Panc1 (cell line): Measurements from ENCODE around the gene SLC10A7.

Experiments
- POLR2AphosphoS5 ChIP-seq: IDR thresholded peaks from 2 replicates; pipeline ENCODE4 v1.6.1; 2012; ENCODE audit warnings: mild to moderate bottlenecking, low read depth, low read length, moderate library complexity
- SIN3A ChIP-seq: IDR thresholded peaks from 2 replicates; pipeline ENCODE4 v1.6.1; 2012; ENCODE audit warnings: low read depth, mild to moderate bottlenecking, low read length, moderate library complexity, borderline replicate concordance; ENCODE audit not compliant: insufficient read depth
- TCF7L2 ChIP-seq: IDR thresholded peaks from 2 replicates; pipeline ENCODE4 v1.6.1; 2011; ENCODE audit warnings: mild to moderate bottlenecking, low read depth, low read length, inconsistent platforms
- TF ChIP-seq, protein P1 (sequence below): fragments of 450-650 bp; IDR thresholded peaks from 2 replicates; pipeline ENCODE4 v1.5.1; 2017; ENCODE audit warnings: mild to moderate bottlenecking
- TF ChIP-seq, protein P2 (sequence below), 2 experiments: IDR thresholded peaks; 2 replicates each; pipeline ENCODE4 v1.6.1; 2011 to 2012; ENCODE audit warnings: low read depth in 2 of 2, control low read depth in 1 of 2, low read length in 1 of 2, mild to moderate bottlenecking in 1 of 2, moderate library complexity in 1 of 2; ENCODE audit not compliant: insufficient read depth in 1 of 2

DNA sequence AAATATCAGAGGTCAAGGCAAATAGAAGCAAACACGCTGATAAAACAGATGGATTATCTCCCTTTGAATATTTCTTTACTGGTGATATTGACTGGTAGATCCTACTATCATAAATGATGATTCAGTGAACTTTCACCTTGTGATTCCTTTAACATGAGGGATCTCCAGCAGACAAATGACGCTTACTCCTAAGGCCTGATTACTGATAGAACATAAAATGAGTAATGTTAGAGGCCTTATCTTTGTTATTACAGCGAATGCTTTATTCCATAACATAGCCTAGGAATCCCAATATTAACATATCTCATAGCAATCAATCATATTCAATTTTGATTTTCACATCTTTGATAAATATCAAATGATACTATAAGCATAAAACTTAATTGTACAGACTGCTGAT is 152.3 kb downstream of the SLC10A7 start:
- TF ChIP-seq, protein P1, sequence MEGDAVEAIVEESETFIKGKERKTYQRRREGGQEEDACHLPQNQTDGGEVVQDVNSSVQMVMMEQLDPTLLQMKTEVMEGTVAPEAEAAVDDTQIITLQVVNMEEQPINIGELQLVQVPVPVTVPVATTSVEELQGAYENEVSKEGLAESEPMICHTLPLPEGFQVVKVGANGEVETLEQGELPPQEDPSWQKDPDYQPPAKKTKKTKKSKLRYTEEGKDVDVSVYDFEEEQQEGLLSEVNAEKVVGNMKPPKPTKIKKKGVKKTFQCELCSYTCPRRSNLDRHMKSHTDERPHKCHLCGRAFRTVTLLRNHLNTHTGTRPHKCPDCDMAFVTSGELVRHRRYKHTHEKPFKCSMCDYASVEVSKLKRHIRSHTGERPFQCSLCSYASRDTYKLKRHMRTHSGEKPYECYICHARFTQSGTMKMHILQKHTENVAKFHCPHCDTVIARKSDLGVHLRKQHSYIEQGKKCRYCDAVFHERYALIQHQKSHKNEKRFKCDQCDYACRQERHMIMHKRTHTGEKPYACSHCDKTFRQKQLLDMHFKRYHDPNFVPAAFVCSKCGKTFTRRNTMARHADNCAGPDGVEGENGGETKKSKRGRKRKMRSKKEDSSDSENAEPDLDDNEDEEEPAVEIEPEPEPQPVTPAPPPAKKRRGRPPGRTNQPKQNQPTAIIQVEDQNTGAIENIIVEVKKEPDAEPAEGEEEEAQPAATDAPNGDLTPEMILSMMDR, result no peak
- TF ChIP-seq SIN3A (no peak), POLR2AphosphoS5 (no peak), TCF7L2 (no peak)
- TF ChIP-seq, protein P2, sequence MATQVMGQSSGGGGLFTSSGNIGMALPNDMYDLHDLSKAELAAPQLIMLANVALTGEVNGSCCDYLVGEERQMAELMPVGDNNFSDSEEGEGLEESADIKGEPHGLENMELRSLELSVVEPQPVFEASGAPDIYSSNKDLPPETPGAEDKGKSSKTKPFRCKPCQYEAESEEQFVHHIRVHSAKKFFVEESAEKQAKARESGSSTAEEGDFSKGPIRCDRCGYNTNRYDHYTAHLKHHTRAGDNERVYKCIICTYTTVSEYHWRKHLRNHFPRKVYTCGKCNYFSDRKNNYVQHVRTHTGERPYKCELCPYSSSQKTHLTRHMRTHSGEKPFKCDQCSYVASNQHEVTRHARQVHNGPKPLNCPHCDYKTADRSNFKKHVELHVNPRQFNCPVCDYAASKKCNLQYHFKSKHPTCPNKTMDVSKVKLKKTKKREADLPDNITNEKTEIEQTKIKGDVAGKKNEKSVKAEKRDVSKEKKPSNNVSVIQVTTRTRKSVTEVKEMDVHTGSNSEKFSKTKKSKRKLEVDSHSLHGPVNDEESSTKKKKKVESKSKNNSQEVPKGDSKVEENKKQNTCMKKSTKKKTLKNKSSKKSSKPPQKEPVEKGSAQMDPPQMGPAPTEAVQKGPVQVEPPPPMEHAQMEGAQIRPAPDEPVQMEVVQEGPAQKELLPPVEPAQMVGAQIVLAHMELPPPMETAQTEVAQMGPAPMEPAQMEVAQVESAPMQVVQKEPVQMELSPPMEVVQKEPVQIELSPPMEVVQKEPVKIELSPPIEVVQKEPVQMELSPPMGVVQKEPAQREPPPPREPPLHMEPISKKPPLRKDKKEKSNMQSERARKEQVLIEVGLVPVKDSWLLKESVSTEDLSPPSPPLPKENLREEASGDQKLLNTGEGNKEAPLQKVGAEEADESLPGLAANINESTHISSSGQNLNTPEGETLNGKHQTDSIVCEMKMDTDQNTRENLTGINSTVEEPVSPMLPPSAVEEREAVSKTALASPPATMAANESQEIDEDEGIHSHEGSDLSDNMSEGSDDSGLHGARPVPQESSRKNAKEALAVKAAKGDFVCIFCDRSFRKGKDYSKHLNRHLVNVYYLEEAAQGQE (IDR thresholded peaks at IDR 0.05; ENCODE audit: insufficient read depth in 1 of 2, low read depth in 2 of 2, low read length in 1 of 2), result no peak
